ENCODE measurements around the gene MC1R.

DNA sequence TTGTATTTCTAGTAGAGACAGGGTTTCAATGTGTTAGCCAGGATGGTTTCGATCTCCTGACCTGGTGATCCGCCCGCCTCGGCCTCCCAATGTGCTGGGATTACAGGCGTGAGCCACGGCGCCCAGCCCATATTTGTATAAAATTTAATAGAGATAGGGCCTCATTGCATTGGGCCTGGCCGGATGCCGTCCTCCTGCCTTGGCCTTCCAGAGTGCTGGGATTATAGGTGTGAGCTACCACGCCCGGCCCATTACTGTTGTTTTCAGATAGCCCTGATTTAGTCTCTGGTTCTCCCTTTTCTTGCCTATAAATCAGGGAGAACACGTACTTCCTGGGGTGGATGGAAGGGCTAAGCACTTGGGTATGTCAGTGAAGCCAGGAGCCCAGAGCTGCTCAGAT is 33.4 kb downstream of the MC1R start:
- TF ChIP-seq, protein P1, sequence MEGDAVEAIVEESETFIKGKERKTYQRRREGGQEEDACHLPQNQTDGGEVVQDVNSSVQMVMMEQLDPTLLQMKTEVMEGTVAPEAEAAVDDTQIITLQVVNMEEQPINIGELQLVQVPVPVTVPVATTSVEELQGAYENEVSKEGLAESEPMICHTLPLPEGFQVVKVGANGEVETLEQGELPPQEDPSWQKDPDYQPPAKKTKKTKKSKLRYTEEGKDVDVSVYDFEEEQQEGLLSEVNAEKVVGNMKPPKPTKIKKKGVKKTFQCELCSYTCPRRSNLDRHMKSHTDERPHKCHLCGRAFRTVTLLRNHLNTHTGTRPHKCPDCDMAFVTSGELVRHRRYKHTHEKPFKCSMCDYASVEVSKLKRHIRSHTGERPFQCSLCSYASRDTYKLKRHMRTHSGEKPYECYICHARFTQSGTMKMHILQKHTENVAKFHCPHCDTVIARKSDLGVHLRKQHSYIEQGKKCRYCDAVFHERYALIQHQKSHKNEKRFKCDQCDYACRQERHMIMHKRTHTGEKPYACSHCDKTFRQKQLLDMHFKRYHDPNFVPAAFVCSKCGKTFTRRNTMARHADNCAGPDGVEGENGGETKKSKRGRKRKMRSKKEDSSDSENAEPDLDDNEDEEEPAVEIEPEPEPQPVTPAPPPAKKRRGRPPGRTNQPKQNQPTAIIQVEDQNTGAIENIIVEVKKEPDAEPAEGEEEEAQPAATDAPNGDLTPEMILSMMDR (IDR thresholded peaks at IDR 0.05) = no peak
- no peak for TF ChIP-seq POLR2A (IDR thresholded peaks at IDR 0.05)

Measured in uterus (tissue), 2 donors.